Measurements from ENCODE around the gene TGFBR3L. TPM values are rescaled to one million over a fixed set of nuclear protein-coding genes. Genes with fewer than 3 reads are reported as not detected.

Gene TGFBR3L
- total RNA-seq, 1 experiment from 2014 or later = 4.1 TPM

GRCh38 chr19:7912697-7913564 lies 1.7 kb upstream of the TGFBR3L start:
- H3K9me3 Mint-ChIP-seq = no peaks in the 10 kb centered on the region
- ChIA-PET POLR2A (no interaction called here), CTCF (interaction anchor here (0.8 to 2.1 kb wide), 2 partner anchors 36 to 44 kb away, joined by 3 to 10 read pairs; no protein-coding TSS in a partner anchor)
- TF ChIP-seq IRF2 (CRISPR knock-in tag; IDR thresholded peaks at IDR 0.05; ENCODE audit: borderline replicate concordance, low read depth) (no peak), AR (CRISPR knock-in tag; IDR thresholded peaks at IDR 0.05) (no peak), ZBTB21 (CRISPR knock-in tag; IDR thresholded peaks at IDR 0.05; ENCODE audit: borderline replicate concordance) (no peak)
- TF ChIP-seq, protein P1, sequence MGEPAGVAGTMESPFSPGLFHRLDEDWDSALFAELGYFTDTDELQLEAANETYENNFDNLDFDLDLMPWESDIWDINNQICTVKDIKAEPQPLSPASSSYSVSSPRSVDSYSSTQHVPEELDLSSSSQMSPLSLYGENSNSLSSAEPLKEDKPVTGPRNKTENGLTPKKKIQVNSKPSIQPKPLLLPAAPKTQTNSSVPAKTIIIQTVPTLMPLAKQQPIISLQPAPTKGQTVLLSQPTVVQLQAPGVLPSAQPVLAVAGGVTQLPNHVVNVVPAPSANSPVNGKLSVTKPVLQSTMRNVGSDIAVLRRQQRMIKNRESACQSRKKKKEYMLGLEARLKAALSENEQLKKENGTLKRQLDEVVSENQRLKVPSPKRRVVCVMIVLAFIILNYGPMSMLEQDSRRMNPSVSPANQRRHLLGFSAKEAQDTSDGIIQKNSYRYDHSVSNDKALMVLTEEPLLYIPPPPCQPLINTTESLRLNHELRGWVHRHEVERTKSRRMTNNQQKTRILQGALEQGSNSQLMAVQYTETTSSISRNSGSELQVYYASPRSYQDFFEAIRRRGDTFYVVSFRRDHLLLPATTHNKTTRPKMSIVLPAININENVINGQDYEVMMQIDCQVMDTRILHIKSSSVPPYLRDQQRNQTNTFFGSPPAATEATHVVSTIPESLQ (CRISPR knock-in tag; IDR thresholded peaks at IDR 0.05) = no peak
- TF ChIP-seq, protein P2, sequence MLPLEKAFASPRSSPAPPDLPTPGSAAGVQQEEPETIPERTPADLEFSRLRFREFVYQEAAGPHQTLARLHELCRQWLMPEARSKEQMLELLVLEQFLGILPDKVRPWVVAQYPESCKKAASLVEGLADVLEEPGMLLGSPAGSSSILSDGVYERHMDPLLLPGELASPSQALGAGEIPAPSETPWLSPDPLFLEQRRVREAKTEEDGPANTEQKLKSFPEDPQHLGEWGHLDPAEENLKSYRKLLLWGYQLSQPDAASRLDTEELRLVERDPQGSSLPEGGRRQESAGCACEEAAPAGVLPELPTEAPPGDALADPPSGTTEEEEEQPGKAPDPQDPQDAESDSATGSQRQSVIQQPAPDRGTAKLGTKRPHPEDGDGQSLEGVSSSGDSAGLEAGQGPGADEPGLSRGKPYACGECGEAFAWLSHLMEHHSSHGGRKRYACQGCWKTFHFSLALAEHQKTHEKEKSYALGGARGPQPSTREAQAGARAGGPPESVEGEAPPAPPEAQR (CRISPR knock-in tag; IDR thresholded peaks at IDR 0.05) = no peak
- ATAC-seq (no peak), DNase-seq (ENCODE audit: low spot score) (no peak)
- peaks cover 3% of the 10 kb centered on the region for H3K4me1 Mint-ChIP-seq
- H3K27me3 Mint-ChIP-seq (ENCODE audit: low read depth) = peaks cover 34% of the 10 kb centered on the region
- H3K27ac Mint-ChIP-seq = no peak overlapping the region
- H3K36me3 Mint-ChIP-seq = peaks cover 11% of the 10 kb centered on the region
- no peak overlapping the region for H3K4me3 Mint-ChIP-seq

GRCh38 chr19:7913652-7914051 lies 978 bp upstream of the TGFBR3L start:
- TF ChIP-seq, protein P3, sequence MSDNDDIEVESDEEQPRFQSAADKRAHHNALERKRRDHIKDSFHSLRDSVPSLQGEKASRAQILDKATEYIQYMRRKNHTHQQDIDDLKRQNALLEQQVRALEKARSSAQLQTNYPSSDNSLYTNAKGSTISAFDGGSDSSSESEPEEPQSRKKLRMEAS (CRISPR knock-in tag; IDR thresholded peaks at IDR 0.05) = no peak
- no peak for TF ChIP-seq SP1 (CRISPR knock-in tag; conservative IDR thresholded peaks at IDR 0.05)
- TF ChIP-seq, protein P4, sequence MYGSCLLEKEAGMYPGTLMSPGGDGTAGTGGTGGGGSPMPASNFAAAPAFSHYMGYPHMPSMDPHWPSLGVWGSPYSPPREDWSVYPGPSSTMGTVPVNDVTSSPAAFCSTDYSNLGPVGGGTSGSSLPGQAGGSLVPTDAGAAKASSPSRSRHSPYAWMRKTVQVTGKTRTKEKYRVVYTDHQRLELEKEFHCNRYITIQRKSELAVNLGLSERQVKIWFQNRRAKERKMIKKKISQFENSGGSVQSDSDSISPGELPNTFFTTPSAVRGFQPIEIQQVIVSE (CRISPR knock-in tag; IDR thresholded peaks at IDR 0.05; ENCODE audit: borderline replicate concordance) = no peak
- no peak for TF ChIP-seq ZBTB21 (CRISPR knock-in tag; IDR thresholded peaks at IDR 0.05; ENCODE audit: borderline replicate concordance)
- no peak for TF ChIP-seq GRHL2 (CRISPR knock-in tag; IDR thresholded peaks at IDR 0.05; ENCODE audit: insufficient replicate concordance, severe bottlenecking)
- POLR2A ChIA-PET = no interaction called here
- Mint-ChIP-seq H3K4me1 (peaks cover 3% of the 10 kb centered on the region), H3K36me3 (peaks cover 11% of the 10 kb centered on the region), H3K9me3 (no peaks in the 10 kb centered on the region), H3K4me3 (no peak overlapping the region), H3K27ac (no peak overlapping the region), H3K27me3 (ENCODE audit: low read depth) (peaks cover 41% of the 10 kb centered on the region)
- ATAC-seq (no peak), DNase-seq (ENCODE audit: low spot score) (no peak)
- CTCF ChIA-PET = no interaction called here

GRCh38 chr19:7914099-7914498 lies 531 bp upstream of the TGFBR3L start:
- Mint-ChIP-seq H3K4me3 (no peak overlapping the region), H3K4me1 (peaks cover 3% of the 10 kb centered on the region), H3K9me3 (no peaks in the 10 kb centered on the region), H3K36me3 (peaks cover 11% of the 10 kb centered on the region), H3K27ac (no peak overlapping the region), H3K27me3 (ENCODE audit: low read depth) (peaks cover 46% of the 10 kb centered on the region)
- CTCF ChIA-PET = interaction anchor here (0.6 to 0.8 kb wide), 3 partner anchors 26 to 52 kb away, joined by 3 to 5 read pairs (median 3); partner anchors contain the start of gene LRRC8E
- ATAC-seq (no peak), DNase-seq (ENCODE audit: low spot score) (no peak)
- POLR2A ChIA-PET = no interaction called here
- no peak for TF ChIP-seq CBFB (CRISPR knock-in tag; IDR thresholded peaks at IDR 0.05; ENCODE audit: low read depth)
- TF ChIP-seq FOXK1 (CRISPR knock-in tag; IDR thresholded peaks at IDR 0.05) = no peak
- TF ChIP-seq ZNF219 (CRISPR knock-in tag; IDR thresholded peaks at IDR 0.05; ENCODE audit: borderline replicate concordance) = no peak
